A673 (cell line): ENCODE measurements around the gene TTN.

Source experiments
- CTCF ChIP-seq: fragments of 300-800, 200-600 bp; sonication (generic); conservative IDR thresholded peaks from 2 replicates; pipeline ENCODE4 v1.5.1; 2017; ENCODE audit warnings: low read depth, mild to moderate bottlenecking, antibody characterized with exemption, low read length, moderate library complexity, mixed read lengths
- EZH2 ChIP-seq: fragments of 200-600 bp; sonication (generic); IDR thresholded peaks from 2 replicates; pipeline ENCODE4 v1.6.1; 2017; ENCODE audit warnings: borderline replicate concordance, low read depth, mild to moderate bottlenecking, mixed read lengths, antibody characterized with exemption, low read length; ENCODE audit not compliant: poor library complexity, severe bottlenecking

- no peak for TF ChIP-seq CTCF
- no peak for TF ChIP-seq EZH2
These were observed 321.9 kb downstream of the TTN start for GRCh38 chr2:178485356-178485755.
